Measurements from ENCODE around the gene ADGRV1. TPM values are rescaled to one million over a fixed set of nuclear protein-coding genes. Genes with fewer than 3 reads are reported as not detected.

ADGRV1 gene
- polyA plus RNA-seq, 3 donors from 2014 or later, result 0.43 TPM; not detected in 2

GRCh38 chr5:90930756-90931431 is 372.3 kb downstream of the ADGRV1 start:
- DNase-seq, result no peak
- Mint-ChIP-seq H3K27ac (no peak overlapping the region), H3K36me3 (no peaks in the 10 kb centered on the region), H3K4me3 (no peak overlapping the region), H3K27me3 (ENCODE audit: low read depth in 3 of 3) (peaks cover 0 to 8% (median 0%) of the 10 kb centered on the region in 3 donors), H3K4me1 (peaks cover 0 to 8% of the 10 kb centered on the region in 2 donors), H3K9me3 (no peaks in the 10 kb centered on the region)

GRCh38 chr5:90932052-90932699 is 373.6 kb downstream of the ADGRV1 start:
- no peaks in the 10 kb centered on the region for H3K9me3 Mint-ChIP-seq
- H3K4me1 Mint-ChIP-seq, result peaks cover 0 to 8% of the 10 kb centered on the region in 2 donors
- H3K27me3 Mint-ChIP-seq (ENCODE audit: low read depth in 3 of 3), result peaks cover 0 to 8% (median 0%) of the 10 kb centered on the region in 3 donors
- no peaks in the 10 kb centered on the region for H3K36me3 Mint-ChIP-seq
- H3K27ac Mint-ChIP-seq, result peak overlapping the region in 1 of 6 donors; percentile 57
- peak; percentile 33 to 39 (median 35) for DNase-seq
- no peak overlapping the region for H3K4me3 Mint-ChIP-seq

- Mint-ChIP-seq H3K27me3 (ENCODE audit: low read depth in 3 of 3) (peaks cover 0 to 4% (median 0%) of the 10 kb centered on the region in 3 donors), H3K9me3 (no peaks in the 10 kb centered on the region), H3K27ac (no peak overlapping the region), H3K4me1 (peaks cover 0 to 8% of the 10 kb centered on the region in 2 donors), H3K4me3 (no peak overlapping the region), H3K36me3 (no peaks in the 10 kb centered on the region)
- no peak for DNase-seq
Measured at GRCh38 chr5:90933298-90933697, 374.7 kb downstream of the ADGRV1 start.

- Mint-ChIP-seq H3K27ac (peak overlapping the region in 1 of 6 donors; percentile 2), H3K27me3 (ENCODE audit: low read depth in 3 of 3) (peaks cover 0 to 4% (median 0%) of the 10 kb centered on the region in 3 donors), H3K36me3 (no peaks in the 10 kb centered on the region), H3K4me1 (peaks cover 0 to 8% of the 10 kb centered on the region in 2 donors), H3K4me3 (no peak overlapping the region), H3K9me3 (no peaks in the 10 kb centered on the region)
- no peak for DNase-seq
Measured at GRCh38 chr5:90934091-90934719, 375.6 kb downstream of the ADGRV1 start.

GRCh38 chr5:90934738-90935137 is 376.1 kb downstream of the ADGRV1 start:
- Mint-ChIP-seq H3K27ac (no peak overlapping the region), H3K36me3 (no peaks in the 10 kb centered on the region), H3K9me3 (no peaks in the 10 kb centered on the region), H3K27me3 (ENCODE audit: low read depth in 3 of 3) (peaks cover 0 to 4% (median 0%) of the 10 kb centered on the region in 3 donors), H3K4me1 (peaks cover 0 to 8% of the 10 kb centered on the region in 2 donors), H3K4me3 (no peak overlapping the region)
- no peak for DNase-seq

- no peak for DNase-seq
- Mint-ChIP-seq H3K27ac (no peak overlapping the region), H3K4me3 (no peak overlapping the region), H3K27me3 (ENCODE audit: low read depth in 3 of 3) (no peaks in the 10 kb centered on the region), H3K4me1 (peaks cover 10 to 12% of the 10 kb centered on the region in 2 donors), H3K36me3 (no peaks in the 10 kb centered on the region), H3K9me3 (no peaks in the 10 kb centered on the region)
Measured at GRCh38 chr5:90939211-90939610, 380.6 kb downstream of the ADGRV1 start.

- Mint-ChIP-seq H3K4me1 (peaks cover 10 to 12% of the 10 kb centered on the region in 2 donors), H3K36me3 (no peaks in the 10 kb centered on the region), H3K4me3 (peak overlapping the region in 4 of 5 donors; percentile 3 to 54 (median 20)), H3K9me3 (no peaks in the 10 kb centered on the region), H3K27me3 (ENCODE audit: low read depth in 3 of 3) (no peaks in the 10 kb centered on the region), H3K27ac (peak overlapping the region in 5 of 6 donors; percentile 64 to 90 (median 79))
- DNase-seq, result peak; percentile 24 to 57 (median 39)
Measured at GRCh38 chr5:90940227-90940995, 381.8 kb downstream of the ADGRV1 start.

GRCh38 chr5:90941002-90941720 is 382.6 kb downstream of the ADGRV1 start:
- peaks cover 0 to 3% (median 0%) of the 10 kb centered on the region in 3 donors for H3K27me3 Mint-ChIP-seq (ENCODE audit: low read depth in 3 of 3)
- peaks cover 10 to 12% of the 10 kb centered on the region in 2 donors for H3K4me1 Mint-ChIP-seq
- no peaks in the 10 kb centered on the region for H3K36me3 Mint-ChIP-seq
- no peaks in the 10 kb centered on the region for H3K9me3 Mint-ChIP-seq
- H3K27ac Mint-ChIP-seq, result peak overlapping the region in 5 of 6 donors; percentile 64 to 90 (median 75)
- no peak overlapping the region for H3K4me3 Mint-ChIP-seq
- no peak for DNase-seq

GRCh38 chr5:90944116-90944515 is 385.5 kb downstream of the ADGRV1 start:
- H3K27ac Mint-ChIP-seq, result no peak overlapping the region
- H3K4me1 Mint-ChIP-seq, result peaks cover 10 to 12% of the 10 kb centered on the region in 2 donors
- H3K4me3 Mint-ChIP-seq, result no peak overlapping the region
- H3K27me3 Mint-ChIP-seq (ENCODE audit: low read depth in 3 of 3), result peaks cover 0 to 6% (median 0%) of the 10 kb centered on the region in 3 donors
- H3K9me3 Mint-ChIP-seq, result no peaks in the 10 kb centered on the region
- H3K36me3 Mint-ChIP-seq, result no peaks in the 10 kb centered on the region
- DNase-seq, result no peak

- H3K27me3 Mint-ChIP-seq (ENCODE audit: low read depth in 3 of 3), result peaks cover 0 to 8% (median 6%) of the 10 kb centered on the region in 3 donors
- no peak overlapping the region for H3K4me3 Mint-ChIP-seq
- no peak overlapping the region for H3K27ac Mint-ChIP-seq
- no peak for DNase-seq
- no peaks in the 10 kb centered on the region for H3K36me3 Mint-ChIP-seq
- H3K9me3 Mint-ChIP-seq, result no peaks in the 10 kb centered on the region
- H3K4me1 Mint-ChIP-seq, result no peaks in the 10 kb centered on the region
Measured at GRCh38 chr5:90947667-90948066, 389.1 kb downstream of the ADGRV1 start.

GRCh38 chr5:90948969-90949368 is 390.4 kb downstream of the ADGRV1 start:
- DNase-seq, result no peak
- no peaks in the 10 kb centered on the region for H3K9me3 Mint-ChIP-seq
- H3K4me3 Mint-ChIP-seq, result no peak overlapping the region
- no peaks in the 10 kb centered on the region for H3K4me1 Mint-ChIP-seq
- peaks cover 0 to 9% (median 6%) of the 10 kb centered on the region in 3 donors for H3K27me3 Mint-ChIP-seq (ENCODE audit: low read depth in 3 of 3)
- H3K27ac Mint-ChIP-seq, result no peak overlapping the region
- no peaks in the 10 kb centered on the region for H3K36me3 Mint-ChIP-seq

- Mint-ChIP-seq H3K36me3 (no peaks in the 10 kb centered on the region), H3K27me3 (ENCODE audit: low read depth in 3 of 3) (peaks cover 1 to 9% (median 6%) of the 10 kb centered on the region in 3 donors), H3K27ac (no peak overlapping the region), H3K4me1 (no peaks in the 10 kb centered on the region), H3K9me3 (no peaks in the 10 kb centered on the region), H3K4me3 (no peak overlapping the region)
- no peak for DNase-seq
Measured at GRCh38 chr5:90949469-90950358, 391.1 kb downstream of the ADGRV1 start.

Measured in immature natural killer cell (primary cell).